ENCODE measurements around the gene ODC1. TPM values are rescaled to one million over a fixed set of nuclear protein-coding genes. Genes with fewer than 3 reads are reported as not detected.
A peak's percentile ranks its signal among the peaks of the same experiment; 100 is the strongest.

ODC1 gene
- total and polyA plus RNA-seq, 2 of the 4 experiments (the other 2 are of a cell fraction), result 117 to 204 TPM

DNA sequence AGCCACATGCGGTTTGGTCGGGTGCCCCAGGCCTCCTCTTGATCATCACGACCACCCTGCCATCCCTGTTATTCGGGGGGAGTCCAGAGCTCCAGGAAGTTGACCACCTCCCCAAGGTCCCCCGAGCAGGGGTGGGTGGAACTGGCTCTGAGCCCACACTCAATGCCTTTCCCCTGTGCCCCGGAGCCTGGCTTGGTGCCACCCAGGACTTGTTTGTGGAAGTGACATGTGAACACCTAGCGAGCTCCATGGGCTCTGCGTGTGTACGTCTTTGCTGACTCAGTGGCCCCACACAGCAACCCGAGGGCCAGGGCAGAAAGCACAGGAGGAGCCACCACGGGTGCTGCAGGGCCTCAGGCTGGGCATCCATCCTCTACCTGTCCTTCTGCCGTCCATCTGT lies 32.5 kb downstream of the ODC1 start:
- no peak overlapping the region for H3K14ac ChIP-seq (replicated peaks; ENCODE audit: low read depth, low read length)
- in situ Hi-C loops (cut with MboI; ENCODE audit: low sequenced_read_pairs), result no loop called here
- no peak overlapping the region for H2BK15ac ChIP-seq (ENCODE audit: low read depth, low read length)
- dilution Hi-C loops (cut with HindIII; ENCODE audit: low sequenced_read_pairs, unreplicated experiment), result no loop called here
- H3K56ac ChIP-seq (ENCODE audit: extremely low read depth, insufficient read depth, low read length), result no peak overlapping the region
- no peak overlapping the region for H3K27ac ChIP-seq (ENCODE audit: insufficient read depth, low read length)
- H3K4me2 ChIP-seq (ENCODE audit: low read depth, low read length), result no peak overlapping the region
- WGBS, 2 experiments (ENCODE audit: extremely low coverage in 2 of 2, insufficient read length in 1 of 2), result 85% methylated on average over 4 of the region's 12 CpGs; no CpG with 5 or more reads in 1 of the 2 experiments
- H3K4ac ChIP-seq (ENCODE audit: low read depth, low read length), result no peak overlapping the region
- H2AK5ac ChIP-seq (ENCODE audit: low read depth, low read length), result peak overlapping the region; percentile 51; the same call in 1 of the 2 replicates
- TF ChIP-seq, protein P1, sequence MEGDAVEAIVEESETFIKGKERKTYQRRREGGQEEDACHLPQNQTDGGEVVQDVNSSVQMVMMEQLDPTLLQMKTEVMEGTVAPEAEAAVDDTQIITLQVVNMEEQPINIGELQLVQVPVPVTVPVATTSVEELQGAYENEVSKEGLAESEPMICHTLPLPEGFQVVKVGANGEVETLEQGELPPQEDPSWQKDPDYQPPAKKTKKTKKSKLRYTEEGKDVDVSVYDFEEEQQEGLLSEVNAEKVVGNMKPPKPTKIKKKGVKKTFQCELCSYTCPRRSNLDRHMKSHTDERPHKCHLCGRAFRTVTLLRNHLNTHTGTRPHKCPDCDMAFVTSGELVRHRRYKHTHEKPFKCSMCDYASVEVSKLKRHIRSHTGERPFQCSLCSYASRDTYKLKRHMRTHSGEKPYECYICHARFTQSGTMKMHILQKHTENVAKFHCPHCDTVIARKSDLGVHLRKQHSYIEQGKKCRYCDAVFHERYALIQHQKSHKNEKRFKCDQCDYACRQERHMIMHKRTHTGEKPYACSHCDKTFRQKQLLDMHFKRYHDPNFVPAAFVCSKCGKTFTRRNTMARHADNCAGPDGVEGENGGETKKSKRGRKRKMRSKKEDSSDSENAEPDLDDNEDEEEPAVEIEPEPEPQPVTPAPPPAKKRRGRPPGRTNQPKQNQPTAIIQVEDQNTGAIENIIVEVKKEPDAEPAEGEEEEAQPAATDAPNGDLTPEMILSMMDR (conservative IDR thresholded peaks at IDR 0.05; ENCODE audit: low read depth, low read length), result no peak
- TF ChIP-seq MAFK (IDR thresholded peaks at IDR 0.05; ENCODE audit: low read depth, low read length) (no peak), SMC3 (IDR thresholded peaks at IDR 0.05; ENCODE audit: low read depth, low read length) (no peak), MXI1 (IDR thresholded peaks at IDR 0.05; ENCODE audit: borderline replicate concordance, low read depth, low read length) (no peak), POLR2A (IDR thresholded peaks at IDR 0.05; ENCODE audit: low read depth, low read length) (no peak), CHD1 (IDR thresholded peaks at IDR 0.05; ENCODE audit: low read depth, low read length) (no peak), CEBPB (IDR thresholded peaks at IDR 0.05; ENCODE audit: low read depth, low read length) (no peak), RAD21 (IDR thresholded peaks at IDR 0.05; ENCODE audit: low read length) (no peak), MAZ (IDR thresholded peaks at IDR 0.05; ENCODE audit: borderline replicate concordance, low read depth, low read length) (no peak), RFX5 (IDR thresholded peaks at IDR 0.05; ENCODE audit: low read depth, low read length) (no peak), NFE2L2 (IDR thresholded peaks at IDR 0.05; ENCODE audit: low read depth, low read length) (no peak), BHLHE40 (IDR thresholded peaks at IDR 0.05; ENCODE audit: low read depth, low read length) (no peak), RCOR1 (IDR thresholded peaks at IDR 0.05; ENCODE audit: insufficient replicate concordance, low read length) (no peak), FOS (IDR thresholded peaks at IDR 0.05; ENCODE audit: low read depth, low read length) (no peak)
- TF ChIP-seq, protein P2, sequence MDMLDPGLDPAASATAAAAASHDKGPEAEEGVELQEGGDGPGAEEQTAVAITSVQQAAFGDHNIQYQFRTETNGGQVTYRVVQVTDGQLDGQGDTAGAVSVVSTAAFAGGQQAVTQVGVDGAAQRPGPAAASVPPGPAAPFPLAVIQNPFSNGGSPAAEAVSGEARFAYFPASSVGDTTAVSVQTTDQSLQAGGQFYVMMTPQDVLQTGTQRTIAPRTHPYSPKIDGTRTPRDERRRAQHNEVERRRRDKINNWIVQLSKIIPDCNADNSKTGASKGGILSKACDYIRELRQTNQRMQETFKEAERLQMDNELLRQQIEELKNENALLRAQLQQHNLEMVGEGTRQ (IDR thresholded peaks at IDR 0.05; ENCODE audit: low read depth, low read length), result no peak
- TF ChIP-seq, protein P3, sequence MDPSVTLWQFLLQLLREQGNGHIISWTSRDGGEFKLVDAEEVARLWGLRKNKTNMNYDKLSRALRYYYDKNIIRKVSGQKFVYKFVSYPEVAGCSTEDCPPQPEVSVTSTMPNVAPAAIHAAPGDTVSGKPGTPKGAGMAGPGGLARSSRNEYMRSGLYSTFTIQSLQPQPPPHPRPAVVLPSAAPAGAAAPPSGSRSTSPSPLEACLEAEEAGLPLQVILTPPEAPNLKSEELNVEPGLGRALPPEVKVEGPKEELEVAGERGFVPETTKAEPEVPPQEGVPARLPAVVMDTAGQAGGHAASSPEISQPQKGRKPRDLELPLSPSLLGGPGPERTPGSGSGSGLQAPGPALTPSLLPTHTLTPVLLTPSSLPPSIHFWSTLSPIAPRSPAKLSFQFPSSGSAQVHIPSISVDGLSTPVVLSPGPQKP (IDR thresholded peaks at IDR 0.05; ENCODE audit: borderline replicate concordance, low read depth, low read length), result no peak
- H2BK5ac ChIP-seq (ENCODE audit: low read depth, low read length, poor library complexity, severe bottlenecking), result no peak overlapping the region
- H4K91ac ChIP-seq (ENCODE audit: insufficient read depth, low read depth, low read length), result no peak overlapping the region
- H3K79me1 ChIP-seq (ENCODE audit: low read depth in 1 of 2, low read length in 2 of 2), result peaks cover 0 to 10% of the 10 kb centered on the region in 2 experiments; a peak in 1 of 4 replicates
- H3K23ac ChIP-seq (ENCODE audit: low read depth, low read length), result no peak overlapping the region
- H3K4me1 ChIP-seq (ENCODE audit: control insufficient read depth, insufficient read depth, low read length), result peaks cover 4% of the 10 kb centered on the region; the same call in 1 of the 2 replicates
- H3K9me1 ChIP-seq (ENCODE audit: insufficient read depth, low read length), result peaks cover 10% of the 10 kb centered on the region; the same call in 1 of the 2 replicates
- peak overlapping the region; percentile 32 for H2AFZ ChIP-seq (replicated peaks; ENCODE audit: low read length, poor library complexity)
- H3K9me3 ChIP-seq (ENCODE audit: control insufficient read depth, insufficient read depth, low read length), result no peaks in the 10 kb centered on the region
- intact Hi-C loops (cut with micrococcal nuclease), result no loop called here
- H4K20me1 ChIP-seq (ENCODE audit: insufficient read depth, low read length), result peaks cover 9% of the 10 kb centered on the region; the same call in 1 of the 2 replicates
- no peak overlapping the region for H3K4me3 ChIP-seq (ENCODE audit: insufficient read depth, low read depth, low read length)
- 0 out of 2 replicates have a peak, but pooled peaks cover 2% of the 10 kb centered on the region for H3K36me3 ChIP-seq (ENCODE audit: control insufficient read depth, insufficient read depth, low read length)
- H2AK9ac ChIP-seq (replicated peaks; ENCODE audit: low read depth, low read length, poor library complexity), result peak overlapping the region; percentile 72
- ATAC-seq (ENCODE audit: low read depth) (no peak), DNase-seq (no peak)
- H3K27me3 ChIP-seq (ENCODE audit: control insufficient read depth, insufficient read depth, low read length), result no peaks in the 10 kb centered on the region
- no peak overlapping the region for H3K9ac ChIP-seq (ENCODE audit: low read depth, low read length)
- no peak overlapping the region for H3K18ac ChIP-seq (ENCODE audit: low read depth, low read length)
- no peak overlapping the region for H2BK20ac ChIP-seq (ENCODE audit: low read depth, low read length)
- no peak overlapping the region for H4K8ac ChIP-seq (ENCODE audit: low read depth in 2 of 2, low read length in 2 of 2)
- H2BK120ac ChIP-seq (ENCODE audit: low read depth, low read length), result no peak overlapping the region
- CTCF ChIA-PET, result no interaction called here
- BruUV-seq (replicated peaks), result no TSS peak
- no peak overlapping the region for H4K5ac ChIP-seq (ENCODE audit: low read depth, low read length)
- POLR2A ChIA-PET (ENCODE audit: unreplicated experiment), result no interaction called here

Data from IMR-90 (cell line).